Heart left ventricle (tissue), 13 donors: ENCODE measurements around the gene ZP4.

ENCODE experiments used
- CTCF ChIP-seq, 12 donors: fragments of 200-600 bp; sonication (generic) in 4 of 12; IDR thresholded peaks; one replicate each; pipeline versions ENCODE4 v1.5.0 to v1.8.0; 2018 to 2022; ENCODE audit warnings: antibody characterized with exemption in 12 of 12, mild to moderate bottlenecking in 5 of 12
- POLR2A ChIP-seq, 2 donors: fragments of 450-650 bp; IDR thresholded peaks; one replicate each; pipeline ENCODE4 v1.6.1; 2017; ENCODE audit warnings: antibody characterized with exemption in 2 of 2, mild to moderate bottlenecking in 2 of 2, moderate library complexity in 2 of 2
- donor health status: ischemic (EF 13 %, LVEDD 7.1; RV severe dilation, severe dysfunction).
- donor health status: DM: no; HTN: yes; CAD: no.
- donor health status: DM: no; HTN: no; CAD: no.
- donor health status: ischemic (EF 25% LVEDD 6.9; RV normal size, moderate dysfunction).
- donor health status: ischemic (EF 25% LVEDD 5.7; RV mildly dilated, moderate dysfunction).
- donor health status: ischemic (EF 35%, LVEDD 5.7; RV mildly dilated, moderate dysfunction).
- donor health status: nonischemic (EF 11% LVEDD 7.7; RV severe dilation, severe dysfunction).
- donor health status: DM: yes; HTN: yes; CAD: no.
- donor health status: PGD.
- donor health status: ischemic (EF 29% LVEDD 5.4; RV normal size, mild dysfunction).
- donor health status: nonischemic (EF 23%, LVEDD 6.1; RV moderate dilation, normal function).

GRCh38 chr1:237868817-237869600 lies 21.7 kb downstream of the ZP4 start:
- TF ChIP-seq CTCF (IDR thresholded peaks at IDR 0.05) (no peak), POLR2A (IDR thresholded peaks at IDR 0.05) (no peak)
